Erythroblast (primary cell): ENCODE measurements around the gene KIFC3.

ENCODE experiments used
- DNase-seq, 2 experiments: peaks; one replicate each; lab custom pipeline; 2025; lab: John Stamatoyannopoulos, UW
- GATA1 ChIP-seq: IDR thresholded peaks from 2 replicates; pipeline ENCODE4 v1.6.1; 2011; ENCODE audit warnings: low read depth, mild to moderate bottlenecking, control low read depth, low read length, moderate library complexity
- POLR2A ChIP-seq: IDR thresholded peaks from 2 replicates; pipeline ENCODE4 v1.6.1; 2011; ENCODE audit warnings: mild to moderate bottlenecking, low read length

KIFC3 gene

GRCh38 chr16:57834936-57835335, 32.6 kb upstream of the KIFC3 start:
- no peak for DNase-seq
- TF ChIP-seq GATA1 (no peak), POLR2A (no peak)

- DNase-seq = no peak
- TF ChIP-seq GATA1 = no peak
- no peak for TF ChIP-seq POLR2A
Observed at GRCh38 chr16:57830890-57831484, 28.7 kb upstream of the KIFC3 start.

- TF ChIP-seq POLR2A (no peak), GATA1 (no peak)
- no peak for DNase-seq
Observed at GRCh38 chr16:57829969-57830360, 27.7 kb upstream of the KIFC3 start.

- TF ChIP-seq POLR2A = no peak
- TF ChIP-seq GATA1 = no peak
- no peak for DNase-seq
Observed at GRCh38 chr16:57828272-57829161, 26.2 kb upstream of the KIFC3 start.

GRCh38 chr16:57826706-57827625, 24.7 kb upstream of the KIFC3 start:
- no peak for DNase-seq
- no peak for TF ChIP-seq POLR2A
- no peak for TF ChIP-seq GATA1

GRCh38 chr16:57826052-57826451, 23.8 kb upstream of the KIFC3 start:
- DNase-seq = no peak
- no peak for TF ChIP-seq POLR2A
- TF ChIP-seq GATA1 = no peak

GRCh38 chr16:57825298-57826044, 23.2 kb upstream of the KIFC3 start:
- no peak for TF ChIP-seq GATA1
- TF ChIP-seq POLR2A = no peak

GRCh38 chr16:57824888-57825287, 22.6 kb upstream of the KIFC3 start:
- no peak for DNase-seq

More at GRCh38 chr16:57825298-57826044, 23.2 kb upstream of the KIFC3 start:
- DNase-seq = no peak

GRCh38 chr16:57823836-57824235, 21.5 kb upstream of the KIFC3 start:
- DNase-seq = no peak
- no peak for TF ChIP-seq GATA1
- no peak for TF ChIP-seq POLR2A

More at GRCh38 chr16:57824888-57825287, 22.6 kb upstream of the KIFC3 start:
- no peak for TF ChIP-seq POLR2A
- TF ChIP-seq GATA1 = no peak

GRCh38 chr16:57822856-57823255, 20.6 kb upstream of the KIFC3 start:
- TF ChIP-seq GATA1 (no peak), POLR2A (no peak)
- DNase-seq = no peak

GRCh38 chr16:57822018-57822553, 19.8 kb upstream of the KIFC3 start:
- TF ChIP-seq GATA1 = no peak
- TF ChIP-seq POLR2A = no peak
- no peak for DNase-seq

GRCh38 chr16:57821149-57821971, 19.1 kb upstream of the KIFC3 start:
- DNase-seq = no peak
- TF ChIP-seq GATA1 = no peak
- no peak for TF ChIP-seq POLR2A
